Thyroid gland (tissue), 4 donors: ENCODE measurements around the gene PABPC1L.

Source experiments
- POLR2A ChIP-seq, 2 donors: fragments of 450-650 bp; IDR thresholded peaks; one replicate each; pipeline ENCODE4 v1.6.1; 2017; ENCODE audit warnings: antibody characterized with exemption in 2 of 2, mild to moderate bottlenecking in 2 of 2, moderate library complexity in 1 of 2
- TF ChIP-seq, protein P1 (sequence below), 6 experiments: fragments of 200-600 bp in 3 of 6; fragments of 450-650 bp in 3 of 6; sonication (generic) in 3 of 6; IDR thresholded peaks; one replicate each; pipeline ENCODE4 v1.5.1; 2016 to 2019; ENCODE audit warnings: antibody characterized with exemption in 6 of 6, mild to moderate bottlenecking in 2 of 6, inconsistent platforms in 1 of 6, moderate library complexity in 1 of 6

DNA sequence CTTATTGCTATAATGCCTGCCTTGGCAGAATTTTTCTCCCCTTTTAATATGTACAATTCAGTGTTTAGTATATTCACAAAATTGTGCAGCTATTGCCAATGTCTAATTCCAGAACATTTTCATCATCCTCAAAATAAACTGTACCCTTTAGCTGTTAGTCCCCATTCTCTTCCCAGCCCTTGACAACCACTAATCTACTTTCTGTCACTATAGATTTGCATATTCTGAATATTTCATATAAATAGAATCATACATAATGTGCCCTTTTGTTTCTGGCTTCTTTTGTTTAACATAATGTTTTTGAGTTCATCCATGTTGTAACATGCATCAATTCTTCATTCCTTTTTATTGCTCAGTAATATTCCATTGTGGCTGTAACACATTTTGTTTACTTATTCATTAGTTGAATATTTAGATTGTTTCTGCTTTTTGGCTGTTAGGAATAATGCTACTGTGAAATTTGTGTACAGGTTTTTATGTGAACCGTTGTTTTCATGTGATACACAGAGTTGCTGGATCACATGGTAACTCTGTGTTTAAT is 78.8 kb downstream of the PABPC1L start:
- TF ChIP-seq, protein P1, sequence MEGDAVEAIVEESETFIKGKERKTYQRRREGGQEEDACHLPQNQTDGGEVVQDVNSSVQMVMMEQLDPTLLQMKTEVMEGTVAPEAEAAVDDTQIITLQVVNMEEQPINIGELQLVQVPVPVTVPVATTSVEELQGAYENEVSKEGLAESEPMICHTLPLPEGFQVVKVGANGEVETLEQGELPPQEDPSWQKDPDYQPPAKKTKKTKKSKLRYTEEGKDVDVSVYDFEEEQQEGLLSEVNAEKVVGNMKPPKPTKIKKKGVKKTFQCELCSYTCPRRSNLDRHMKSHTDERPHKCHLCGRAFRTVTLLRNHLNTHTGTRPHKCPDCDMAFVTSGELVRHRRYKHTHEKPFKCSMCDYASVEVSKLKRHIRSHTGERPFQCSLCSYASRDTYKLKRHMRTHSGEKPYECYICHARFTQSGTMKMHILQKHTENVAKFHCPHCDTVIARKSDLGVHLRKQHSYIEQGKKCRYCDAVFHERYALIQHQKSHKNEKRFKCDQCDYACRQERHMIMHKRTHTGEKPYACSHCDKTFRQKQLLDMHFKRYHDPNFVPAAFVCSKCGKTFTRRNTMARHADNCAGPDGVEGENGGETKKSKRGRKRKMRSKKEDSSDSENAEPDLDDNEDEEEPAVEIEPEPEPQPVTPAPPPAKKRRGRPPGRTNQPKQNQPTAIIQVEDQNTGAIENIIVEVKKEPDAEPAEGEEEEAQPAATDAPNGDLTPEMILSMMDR (IDR thresholded peaks at IDR 0.05) = no peak
- TF ChIP-seq POLR2A (IDR thresholded peaks at IDR 0.05) = no peak
